Measurements from ENCODE around the gene HLCS. TPM values are rescaled to one million over a fixed set of nuclear protein-coding genes. Genes with fewer than 3 reads are reported as not detected.

Gene HLCS
- total and polyA plus RNA-seq, 10 of the 15 experiments (the other 5 are each of a cell fraction or from before 2014, with no cell fraction given) = 1.5 to 12.7 (median 9.6) TPM

- no peak for TF ChIP-seq PKNOX1 (IDR thresholded peaks at IDR 0.05)
- no peak for TF ChIP-seq CEBPZ (IDR thresholded peaks at IDR 0.05; ENCODE audit: low read depth, low read length)
- no peak for TF ChIP-seq ZNF24 (IDR thresholded peaks at IDR 0.05)
- no peak for TF ChIP-seq ZNF687 (IDR thresholded peaks at IDR 0.05)
- TF ChIP-seq LARP7 (IDR thresholded peaks at IDR 0.05) = no peak
- TF ChIP-seq CTCF (IDR thresholded peaks at IDR 0.05 in 2 of 3, conservative IDR thresholded peaks at IDR 0.05 in 1 of 3; ENCODE audit: control insufficient read depth in 2 of 3, extremely low read depth in 1 of 3, insufficient read depth in 1 of 3, low read depth in 3 of 3, low read length in 3 of 3) = no peak
- no peak for TF ChIP-seq SRF (IDR thresholded peaks at IDR 0.05; ENCODE audit: low read depth in 2 of 2, low read length in 2 of 2)
- TF ChIP-seq MEF2A (IDR thresholded peaks at IDR 0.05; ENCODE audit: insufficient read depth, low read depth, low read length) = no peak
- no peak for TF ChIP-seq ZBED1 (IDR thresholded peaks at IDR 0.05; ENCODE audit: borderline replicate concordance)
Observed at GRCh38 chr21:36743008-36743407, 223.5 kb downstream of the HLCS start (continued).

All from GM12878 (cell line).